Limb (tissue), 2 donors: ENCODE data around the gene DDTL.
"Not testable (repeated sequence)": the region's sequence is repeated elsewhere in the genome, so short reads cannot be mapped to it uniquely, and the experiment has no call there.

Experiments used
- DNase-seq, 2 donors: peaks; one replicate each; pipeline ENCODE4 v3.0.0-alpha.2; 2016; ENCODE audit errors: extremely low spot score in 2 of 2

The DDTL gene

GRCh38 chr22:23970201-23970641, 3.5 kb downstream of the DDTL start:
- no peak for DNase-seq

- DNase-seq = no peak
Observed at GRCh38 chr22:23970816-23971486, 4.3 kb downstream of the DDTL start.

- not testable (repeated sequence) for DNase-seq
Observed at GRCh38 chr22:23971927-23972326, 5.2 kb downstream of the DDTL start.

- not testable (repeated sequence) for DNase-seq
Observed at GRCh38 chr22:23974345-23974744, 7.7 kb downstream of the DDTL start, which contains the start of gene DDT. DDT (minus strand) TSS chr22:23974441; CDS start chr22:23974414, 27 bp downstream.

- not testable (repeated sequence) for DNase-seq
Observed at GRCh38 chr22:23974836-23975352, 8.2 kb downstream of the DDTL start.

- not testable (repeated sequence) for DNase-seq
Observed at GRCh38 chr22:23977304-23977703, 10.6 kb downstream of the DDTL start.

GRCh38 chr22:23979557-23980240, 13.0 kb downstream of the DDTL start, which contains the start of gene GSTT2:
GSTT2 (plus strand) TSS chr22:23980134.
- DNase-seq = not testable (repeated sequence)

- not testable (repeated sequence) for DNase-seq
Observed at GRCh38 chr22:23980567-23980966, 13.9 kb downstream of the DDTL start.

GRCh38 chr22:23984430-23984829, 17.7 kb downstream of the DDTL start:
- peak in 1 of 2 donors; percentile 9 for DNase-seq

- DNase-seq = not testable (repeated sequence)
Observed at GRCh38 chr22:23986089-23986488, 19.4 kb downstream of the DDTL start.

GRCh38 chr22:23986538-23987178, 20.0 kb downstream of the DDTL start:
- DNase-seq = not testable (repeated sequence)

- DNase-seq = not testable (repeated sequence)
Observed at GRCh38 chr22:23989583-23990244, 23.0 kb downstream of the DDTL start.

- DNase-seq = not testable (repeated sequence)
Observed at GRCh38 chr22:23993080-23993479, 26.4 kb downstream of the DDTL start.

- not testable (repeated sequence) for DNase-seq
Observed at GRCh38 chr22:23993581-23994177, 27.0 kb downstream of the DDTL start.

GRCh38 chr22:23997092-23997491, 30.4 kb downstream of the DDTL start:
- DNase-seq = no peak

GRCh38 chr22:23999779-24000178, 33.1 kb downstream of the DDTL start:
- not testable (repeated sequence) for DNase-seq

- DNase-seq = no peak
Observed at GRCh38 chr22:24001314-24001713, 34.6 kb downstream of the DDTL start.

- DNase-seq = no peak
Observed at GRCh38 chr22:24002272-24002671, 35.6 kb downstream of the DDTL start.

- no peak for DNase-seq
Observed at GRCh38 chr22:24002851-24003250, 36.2 kb downstream of the DDTL start.

- no peak for DNase-seq
Observed at GRCh38 chr22:24003887-24004286, 37.2 kb downstream of the DDTL start.

- no peak for DNase-seq
Observed at GRCh38 chr22:24005201-24005600, 38.5 kb downstream of the DDTL start, which contains the start of gene GSTT4. GSTT4 (minus strand) TSS chr22:24005453; CDS start chr22:24005356, 97 bp downstream.
